Measurements from ENCODE around the gene UFL1. TPM values are rescaled to one million over a fixed set of nuclear protein-coding genes. Genes with fewer than 3 reads are reported as not detected.

The UFL1 gene
- polyA plus RNA-seq, 1 of the 3 experiments (the other 2 are of a cell fraction) = 3.1 TPM

DNA sequence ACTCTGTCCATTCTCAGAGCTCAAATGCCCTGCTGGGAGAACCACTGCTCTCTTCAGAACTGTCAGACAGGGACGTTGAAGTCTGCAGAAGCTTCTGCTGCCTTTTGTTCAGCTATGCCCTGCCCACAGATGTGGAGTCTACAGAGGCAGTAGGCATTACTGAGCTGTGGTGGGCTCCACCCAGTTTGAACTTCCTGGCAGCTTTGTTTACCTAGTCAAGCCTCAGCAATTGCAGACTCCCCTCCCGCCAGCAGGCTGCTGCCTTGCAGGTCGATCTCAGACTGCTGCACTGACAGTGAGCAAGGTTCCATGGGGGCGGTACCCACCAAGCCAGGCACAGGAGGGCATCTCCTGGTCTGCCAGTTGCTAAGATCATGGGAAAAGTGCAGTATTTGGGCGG is 21.8 kb upstream of the UFL1 start:
- H3K4me2 ChIP-seq = no peak overlapping the region
- no peaks in the 10 kb centered on the region for H3K9me2 ChIP-seq
- DNase-seq = no peak
- ChIA-PET CTCF (no interaction called here), POLR2A (no interaction called here)
- H4K20me1 ChIP-seq (ENCODE audit: insufficient read depth) = no peaks in the 10 kb centered on the region
- H3K9ac ChIP-seq = no peak overlapping the region
- 39% methylated on average over 3 of the region's 5 CpGs for WGBS (ENCODE audit: low lambda C conversion rate)
- H3K36me3 ChIP-seq (replicated peaks in 1 of 2; ENCODE audit: control insufficient read depth in 1 of 2, insufficient read depth in 2 of 2, low read length in 1 of 2) = no peaks in the 10 kb centered on the region
- TF ChIP-seq MEF2A (IDR thresholded peaks at IDR 0.05; ENCODE audit: borderline replicate concordance, low read depth) (no peak), FOSL2 (IDR thresholded peaks at IDR 0.05; ENCODE audit: borderline replicate concordance, low read depth) (no peak), FOXM1 (IDR thresholded peaks at IDR 0.05; ENCODE audit: low read depth) (no peak), ELF1 (IDR thresholded peaks at IDR 0.05) (no peak), GABPA (IDR thresholded peaks at IDR 0.05; ENCODE audit: low read depth) (no peak), GATA2 (CRISPR knock-in tag; IDR thresholded peaks at IDR 0.05) (no peak), EP300 (IDR thresholded peaks at IDR 0.05; ENCODE audit: borderline replicate concordance in 1 of 2, low read depth in 1 of 2, low read length in 1 of 2) (no peak), SIN3A (IDR thresholded peaks at IDR 0.05; ENCODE audit: borderline replicate concordance, low read depth, low read length) (no peak), FOXJ3 (CRISPR knock-in tag; IDR thresholded peaks at IDR 0.05) (no peak), RFX5 (IDR thresholded peaks at IDR 0.05; ENCODE audit: low read length) (no peak), CHD2 (IDR thresholded peaks at IDR 0.05; ENCODE audit: low read length, partially characterized antibody) (no peak)
- TF ChIP-seq, protein P1, sequence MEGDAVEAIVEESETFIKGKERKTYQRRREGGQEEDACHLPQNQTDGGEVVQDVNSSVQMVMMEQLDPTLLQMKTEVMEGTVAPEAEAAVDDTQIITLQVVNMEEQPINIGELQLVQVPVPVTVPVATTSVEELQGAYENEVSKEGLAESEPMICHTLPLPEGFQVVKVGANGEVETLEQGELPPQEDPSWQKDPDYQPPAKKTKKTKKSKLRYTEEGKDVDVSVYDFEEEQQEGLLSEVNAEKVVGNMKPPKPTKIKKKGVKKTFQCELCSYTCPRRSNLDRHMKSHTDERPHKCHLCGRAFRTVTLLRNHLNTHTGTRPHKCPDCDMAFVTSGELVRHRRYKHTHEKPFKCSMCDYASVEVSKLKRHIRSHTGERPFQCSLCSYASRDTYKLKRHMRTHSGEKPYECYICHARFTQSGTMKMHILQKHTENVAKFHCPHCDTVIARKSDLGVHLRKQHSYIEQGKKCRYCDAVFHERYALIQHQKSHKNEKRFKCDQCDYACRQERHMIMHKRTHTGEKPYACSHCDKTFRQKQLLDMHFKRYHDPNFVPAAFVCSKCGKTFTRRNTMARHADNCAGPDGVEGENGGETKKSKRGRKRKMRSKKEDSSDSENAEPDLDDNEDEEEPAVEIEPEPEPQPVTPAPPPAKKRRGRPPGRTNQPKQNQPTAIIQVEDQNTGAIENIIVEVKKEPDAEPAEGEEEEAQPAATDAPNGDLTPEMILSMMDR (IDR thresholded peaks at IDR 0.05) = no peak
- H3K4me1 ChIP-seq (ENCODE audit: control insufficient read depth in 1 of 2, insufficient read depth in 2 of 2, low read depth in 1 of 2, low read length in 1 of 2) = no peaks in the 10 kb centered on the region
- no peaks in the 10 kb centered on the region for H3K79me2 ChIP-seq (ENCODE audit: insufficient read depth)
- H3F3A ChIP-seq (replicated peaks; ENCODE audit: insufficient read depth) = no peaks in the 10 kb centered on the region
- no peak overlapping the region for H3K4me3 ChIP-seq (ENCODE audit: low read depth in 2 of 2, low read length in 1 of 2)
- no peak overlapping the region for H3K27ac ChIP-seq (ENCODE audit: low read depth in 2 of 2, low read length in 1 of 2)
- no peaks in the 10 kb centered on the region for H3K27me3 ChIP-seq (ENCODE audit: insufficient read depth)
- H3K9me3 ChIP-seq = no peaks in the 10 kb centered on the region; the same call in 1 of the 2 replicates
- H2AFZ ChIP-seq (ENCODE audit: low read depth) = no peak overlapping the region

DNA sequence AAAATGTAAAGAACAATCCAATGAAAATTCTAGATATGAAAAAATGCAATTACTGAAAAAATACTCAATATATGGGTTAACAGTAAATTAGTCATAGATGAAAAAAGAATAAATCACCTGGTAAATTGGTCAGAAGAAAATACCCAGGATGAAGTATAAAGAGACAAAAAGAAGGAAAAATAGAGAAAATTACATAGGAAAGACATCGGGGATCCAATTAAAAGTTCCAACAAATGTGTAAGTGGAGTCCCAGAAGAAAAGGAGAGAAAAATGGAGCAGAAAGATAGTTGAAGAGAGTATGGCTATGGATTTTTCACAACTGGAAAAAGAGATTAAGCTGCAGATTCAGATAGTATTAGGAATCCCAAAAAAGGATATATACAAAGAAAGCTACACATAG is 18.7 kb upstream of the UFL1 start:
- Histone ChIP-seq H3F3A (replicated peaks; ENCODE audit: insufficient read depth) (no peaks in the 10 kb centered on the region), H2AFZ (ENCODE audit: low read depth) (no peak overlapping the region), H3K4me1 (ENCODE audit: control insufficient read depth in 1 of 2, insufficient read depth in 2 of 2, low read depth in 1 of 2, low read length in 1 of 2) (no peaks in the 10 kb centered on the region), H3K9me2 (no peaks in the 10 kb centered on the region), H3K36me3 (replicated peaks in 1 of 2; ENCODE audit: control insufficient read depth in 1 of 2, insufficient read depth in 2 of 2, low read length in 1 of 2) (no peaks in the 10 kb centered on the region), H4K20me1 (ENCODE audit: insufficient read depth) (no peaks in the 10 kb centered on the region), H3K27ac (ENCODE audit: low read depth in 2 of 2, low read length in 1 of 2) (no peak overlapping the region), H3K27me3 (ENCODE audit: insufficient read depth) (no peaks in the 10 kb centered on the region), H3K9ac (no peak overlapping the region), H3K4me2 (no peak overlapping the region), H3K4me3 (ENCODE audit: low read depth in 2 of 2, low read length in 1 of 2) (no peak overlapping the region), H3K79me2 (ENCODE audit: insufficient read depth) (no peaks in the 10 kb centered on the region), H3K9me3 (no peaks in the 10 kb centered on the region; the same call in 1 of the 2 replicates)
- ChIA-PET POLR2A (no interaction called here), CTCF (no interaction called here)
- no peak for DNase-seq
- TF ChIP-seq, protein P2, sequence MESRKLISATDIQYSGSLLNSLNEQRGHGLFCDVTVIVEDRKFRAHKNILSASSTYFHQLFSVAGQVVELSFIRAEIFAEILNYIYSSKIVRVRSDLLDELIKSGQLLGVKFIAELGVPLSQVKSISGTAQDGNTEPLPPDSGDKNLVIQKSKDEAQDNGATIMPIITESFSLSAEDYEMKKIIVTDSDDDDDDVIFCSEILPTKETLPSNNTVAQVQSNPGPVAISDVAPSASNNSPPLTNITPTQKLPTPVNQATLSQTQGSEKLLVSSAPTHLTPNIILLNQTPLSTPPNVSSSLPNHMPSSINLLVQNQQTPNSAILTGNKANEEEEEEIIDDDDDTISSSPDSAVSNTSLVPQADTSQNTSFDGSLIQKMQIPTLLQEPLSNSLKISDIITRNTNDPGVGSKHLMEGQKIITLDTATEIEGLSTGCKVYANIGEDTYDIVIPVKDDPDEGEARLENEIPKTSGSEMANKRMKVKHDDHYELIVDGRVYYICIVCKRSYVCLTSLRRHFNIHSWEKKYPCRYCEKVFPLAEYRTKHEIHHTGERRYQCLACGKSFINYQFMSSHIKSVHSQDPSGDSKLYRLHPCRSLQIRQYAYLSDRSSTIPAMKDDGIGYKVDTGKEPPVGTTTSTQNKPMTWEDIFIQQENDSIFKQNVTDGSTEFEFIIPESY (IDR thresholded peaks at IDR 0.05; ENCODE audit: borderline replicate concordance, low read depth) = no peak
- no peak for TF ChIP-seq TAF1 (IDR thresholded peaks at IDR 0.05; ENCODE audit: borderline replicate concordance, low read depth, low read length)
- no peak for TF ChIP-seq FOSL2 (IDR thresholded peaks at IDR 0.05; ENCODE audit: borderline replicate concordance, low read depth)
- TF ChIP-seq MEF2A (IDR thresholded peaks at IDR 0.05; ENCODE audit: borderline replicate concordance, low read depth) = no peak
- no peak for TF ChIP-seq GATA2 (CRISPR knock-in tag; IDR thresholded peaks at IDR 0.05)
- no peak for TF ChIP-seq ELF1 (IDR thresholded peaks at IDR 0.05)
- no peak for TF ChIP-seq RCOR1 (IDR thresholded peaks at IDR 0.05; ENCODE audit: low read length)
- no peak for TF ChIP-seq FOXM1 (IDR thresholded peaks at IDR 0.05; ENCODE audit: low read depth)
- TF ChIP-seq, protein P3, sequence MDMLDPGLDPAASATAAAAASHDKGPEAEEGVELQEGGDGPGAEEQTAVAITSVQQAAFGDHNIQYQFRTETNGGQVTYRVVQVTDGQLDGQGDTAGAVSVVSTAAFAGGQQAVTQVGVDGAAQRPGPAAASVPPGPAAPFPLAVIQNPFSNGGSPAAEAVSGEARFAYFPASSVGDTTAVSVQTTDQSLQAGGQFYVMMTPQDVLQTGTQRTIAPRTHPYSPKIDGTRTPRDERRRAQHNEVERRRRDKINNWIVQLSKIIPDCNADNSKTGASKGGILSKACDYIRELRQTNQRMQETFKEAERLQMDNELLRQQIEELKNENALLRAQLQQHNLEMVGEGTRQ (IDR thresholded peaks at IDR 0.05; ENCODE audit: borderline replicate concordance, low read depth, low read length) = no peak
- no peak for TF ChIP-seq SIN3A (IDR thresholded peaks at IDR 0.05; ENCODE audit: borderline replicate concordance, low read depth, low read length)
- TF ChIP-seq, protein P4, sequence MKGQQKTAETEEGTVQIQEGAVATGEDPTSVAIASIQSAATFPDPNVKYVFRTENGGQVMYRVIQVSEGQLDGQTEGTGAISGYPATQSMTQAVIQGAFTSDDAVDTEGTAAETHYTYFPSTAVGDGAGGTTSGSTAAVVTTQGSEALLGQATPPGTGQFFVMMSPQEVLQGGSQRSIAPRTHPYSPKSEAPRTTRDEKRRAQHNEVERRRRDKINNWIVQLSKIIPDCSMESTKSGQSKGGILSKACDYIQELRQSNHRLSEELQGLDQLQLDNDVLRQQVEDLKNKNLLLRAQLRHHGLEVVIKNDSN (IDR thresholded peaks at IDR 0.05; ENCODE audit: borderline replicate concordance, low read depth) = no peak
- no peak for TF ChIP-seq TCF12 (IDR thresholded peaks at IDR 0.05)
- TF ChIP-seq RXRA (IDR thresholded peaks at IDR 0.05; ENCODE audit: borderline replicate concordance, low read depth) = no peak
- TF ChIP-seq SMC3 (IDR thresholded peaks at IDR 0.05; ENCODE audit: low read depth, low read length) = no peak
- no peak for TF ChIP-seq EP300 (IDR thresholded peaks at IDR 0.05; ENCODE audit: borderline replicate concordance in 1 of 2, low read depth in 1 of 2, low read length in 1 of 2)
- WGBS (ENCODE audit: low lambda C conversion rate) = 69% methylated on average over 1 of the region's 1 CpG

Measured in SK-N-SH (cell line).